Upper lobe of left lung (tissue), 6 donors: ENCODE results near the gene SAFB. TPM values are rescaled to one million over a fixed set of nuclear protein-coding genes. Genes with fewer than 3 reads are reported as not detected.

ENCODE experiments used
- ATAC-seq, 2 donors: fragments of 200-7000 bp; cut with Tn5 transposase; one replicate each; pipeline ENCODE4 v1.9.1; 2022; ENCODE audit warnings: mild to moderate bottlenecking in 2 of 2, moderate library complexity in 2 of 2; ENCODE audit not compliant: low FRiP score in 2 of 2
- DNase-seq, 2 donors: peaks; one replicate each; pipeline ENCODE4 v3.0.0-alpha.2; 2019 to 2020
- H3K27ac ChIP-seq, 4 donors: fragments of 200-600 bp; sonication (generic); one replicate each; pipeline ENCODE4 v1.5.1; 2016 to 2019
- H3K27me3 ChIP-seq, 4 donors: fragments of 200-600 bp; sonication (generic); one replicate each; pipeline ENCODE4 v1.5.1; 2017 to 2019
- H3K36me3 ChIP-seq, 4 donors: fragments of 200-600 bp; sonication (generic); one replicate each; pipeline ENCODE4 v1.5.1; 2016 to 2019
- H3K4me1 ChIP-seq, 4 donors: fragments of 200-600 bp; sonication (generic); one replicate each; pipeline ENCODE4 v1.5.1; 2018 to 2019
- H3K4me3 ChIP-seq, 4 donors: fragments of 200-600 bp; sonication (generic); one replicate each; pipeline ENCODE4 v1.5.1; 2017 to 2019; ENCODE audit warnings: mild to moderate bottlenecking in 2 of 4, moderate library complexity in 1 of 4
- H3K9me3 ChIP-seq, 4 donors: fragments of 200-600 bp; sonication (generic); one replicate each; pipeline ENCODE4 v1.5.1; 2018 to 2019
- EP300 ChIP-seq, 4 donors: sonication (generic); formaldehyde crosslinking; IDR thresholded peaks; one replicate each; pipeline ENCODE4 v1.5.1; 2017; ENCODE audit warnings: antibody characterized with exemption in 4 of 4, control low read depth in 2 of 4
- POLR2A ChIP-seq, 4 donors: fragments of 450-650 bp; IDR thresholded peaks; one replicate each; pipeline ENCODE4 v1.5.1; 2016 to 2017; ENCODE audit warnings: antibody characterized with exemption in 4 of 4, mild to moderate bottlenecking in 2 of 4
- POLR2AphosphoS5 ChIP-seq, 2 donors: sonication (generic); formaldehyde crosslinking; IDR thresholded peaks; one replicate each; pipeline ENCODE4 v1.5.1; 2017; ENCODE audit warnings: antibody characterized with exemption in 2 of 2
- WGBS, 2 donors: methylation state at CpG; one replicate each; pipeline ENCODE4 v1.1.5; 2017 to 2018; 5-methylcytosine and 5-hydroxymethylcytosine counted together
- total RNA-seq, 6 donors: library from RNA; depleted of rRNA in 4 of 6; stranded (reverse); fragments of >200 nt in 4 of 6; gene quantifications; one replicate each; pipeline versions ENCODE4 v1.1.0 to v1.2.1, GENCODE V29; 2016 to 2021
- TF ChIP-seq, protein P1 (sequence below), 6 experiments: fragments of 450-650 bp in 4 of 6; fragments of 200-600 bp in 2 of 6; sonication (generic) in 2 of 6; IDR thresholded peaks; one replicate each; pipeline ENCODE4 v1.5.1; 2016 to 2019; ENCODE audit warnings: antibody characterized with exemption in 6 of 6
- donor health status: DM: no; HTN: no; CAD: no; lungs with moderate emphysema.
- donor health status: DM: no; HTN: yes; CAD: no; lungs with severe emphysema.

The SAFB gene
- total RNA-seq, 6 donors from 2014 or later, result 66.4 to 524 (median 113) TPM

DNA sequence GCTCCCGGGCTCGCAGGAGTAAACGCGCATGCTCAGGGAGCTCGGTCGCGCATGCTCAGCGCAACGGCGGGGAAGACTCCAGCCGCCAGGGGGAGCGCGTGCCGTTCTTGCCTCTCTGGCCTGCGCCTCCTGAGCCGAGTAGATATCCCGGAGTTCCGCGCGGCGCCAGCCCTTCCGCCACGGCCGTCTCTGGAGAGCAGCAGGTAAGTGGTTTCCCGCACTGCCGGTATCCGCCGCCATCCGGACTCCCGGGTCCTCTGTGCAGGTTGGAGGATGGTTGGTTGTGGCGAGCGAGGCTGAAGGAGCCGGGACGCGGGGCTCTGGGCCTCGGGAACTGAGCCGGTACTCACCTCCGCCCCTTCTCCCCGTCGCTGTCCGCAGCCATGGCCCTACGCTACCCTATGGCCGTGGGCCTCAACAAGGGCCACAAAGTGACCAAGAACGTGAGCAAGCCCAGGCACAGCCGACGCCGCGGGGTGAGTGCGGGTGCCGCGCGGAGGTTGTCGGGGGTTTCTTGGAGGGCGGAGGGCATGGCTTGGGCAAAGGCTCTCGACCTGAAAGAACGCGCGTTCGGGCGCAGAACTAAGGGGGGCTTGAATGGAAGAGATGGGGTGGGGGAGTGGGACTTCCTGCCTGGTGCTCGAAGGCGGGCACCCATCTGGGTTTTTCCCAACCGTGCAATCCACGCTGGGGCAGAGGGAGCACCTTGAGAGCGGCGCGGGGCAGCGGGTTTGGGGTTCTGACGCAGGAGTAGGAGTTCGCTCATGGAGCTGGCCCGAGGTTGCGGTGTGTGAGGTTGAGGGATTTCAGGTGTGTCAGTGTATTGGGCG is 67.5 kb downstream of the SAFB start, which contains the start of gene RPL36:
Gene RPL36, plus strand, starts transcription at position 171 of the 830 bp plus-strand sequence. Its CDS starts 213 bp downstream, at position 384.
- ATAC-seq (peak; percentile 86 to 93), DNase-seq (peak; percentile 98 to 99)
- Histone ChIP-seq H3K36me3 (peaks cover 6 to 39% (median 36%) of the 10 kb centered on the region in 4 donors), H3K9me3 (no peaks in the 10 kb centered on the region), H3K27me3 (no peaks in the 10 kb centered on the region), H3K27ac (peak within 1 kb of the TSS; percentile 87 to 96 (median 91)), H3K4me3 (peak within 1 kb of the TSS; percentile 37 to 80 (median 66)), H3K4me1 (peaks cover 21 to 40% (median 31%) of the 10 kb centered on the region in 4 donors)
- TF ChIP-seq POLR2AphosphoS5 (IDR thresholded peaks at IDR 0.05), result peak; percentile 96 to 97
- TF ChIP-seq, protein P1, sequence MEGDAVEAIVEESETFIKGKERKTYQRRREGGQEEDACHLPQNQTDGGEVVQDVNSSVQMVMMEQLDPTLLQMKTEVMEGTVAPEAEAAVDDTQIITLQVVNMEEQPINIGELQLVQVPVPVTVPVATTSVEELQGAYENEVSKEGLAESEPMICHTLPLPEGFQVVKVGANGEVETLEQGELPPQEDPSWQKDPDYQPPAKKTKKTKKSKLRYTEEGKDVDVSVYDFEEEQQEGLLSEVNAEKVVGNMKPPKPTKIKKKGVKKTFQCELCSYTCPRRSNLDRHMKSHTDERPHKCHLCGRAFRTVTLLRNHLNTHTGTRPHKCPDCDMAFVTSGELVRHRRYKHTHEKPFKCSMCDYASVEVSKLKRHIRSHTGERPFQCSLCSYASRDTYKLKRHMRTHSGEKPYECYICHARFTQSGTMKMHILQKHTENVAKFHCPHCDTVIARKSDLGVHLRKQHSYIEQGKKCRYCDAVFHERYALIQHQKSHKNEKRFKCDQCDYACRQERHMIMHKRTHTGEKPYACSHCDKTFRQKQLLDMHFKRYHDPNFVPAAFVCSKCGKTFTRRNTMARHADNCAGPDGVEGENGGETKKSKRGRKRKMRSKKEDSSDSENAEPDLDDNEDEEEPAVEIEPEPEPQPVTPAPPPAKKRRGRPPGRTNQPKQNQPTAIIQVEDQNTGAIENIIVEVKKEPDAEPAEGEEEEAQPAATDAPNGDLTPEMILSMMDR (IDR thresholded peaks at IDR 0.05), result peak; percentile 95 to 100 (median 99)
- TF ChIP-seq POLR2A (IDR thresholded peaks at IDR 0.05), result peak; percentile 43 to 94 (median 88)
- no peak for TF ChIP-seq EP300 (IDR thresholded peaks at IDR 0.05)
- WGBS, 2 donors, result 1 to 5% methylated on average over 27 to 61 of the region's 73 CpGs

DNA sequence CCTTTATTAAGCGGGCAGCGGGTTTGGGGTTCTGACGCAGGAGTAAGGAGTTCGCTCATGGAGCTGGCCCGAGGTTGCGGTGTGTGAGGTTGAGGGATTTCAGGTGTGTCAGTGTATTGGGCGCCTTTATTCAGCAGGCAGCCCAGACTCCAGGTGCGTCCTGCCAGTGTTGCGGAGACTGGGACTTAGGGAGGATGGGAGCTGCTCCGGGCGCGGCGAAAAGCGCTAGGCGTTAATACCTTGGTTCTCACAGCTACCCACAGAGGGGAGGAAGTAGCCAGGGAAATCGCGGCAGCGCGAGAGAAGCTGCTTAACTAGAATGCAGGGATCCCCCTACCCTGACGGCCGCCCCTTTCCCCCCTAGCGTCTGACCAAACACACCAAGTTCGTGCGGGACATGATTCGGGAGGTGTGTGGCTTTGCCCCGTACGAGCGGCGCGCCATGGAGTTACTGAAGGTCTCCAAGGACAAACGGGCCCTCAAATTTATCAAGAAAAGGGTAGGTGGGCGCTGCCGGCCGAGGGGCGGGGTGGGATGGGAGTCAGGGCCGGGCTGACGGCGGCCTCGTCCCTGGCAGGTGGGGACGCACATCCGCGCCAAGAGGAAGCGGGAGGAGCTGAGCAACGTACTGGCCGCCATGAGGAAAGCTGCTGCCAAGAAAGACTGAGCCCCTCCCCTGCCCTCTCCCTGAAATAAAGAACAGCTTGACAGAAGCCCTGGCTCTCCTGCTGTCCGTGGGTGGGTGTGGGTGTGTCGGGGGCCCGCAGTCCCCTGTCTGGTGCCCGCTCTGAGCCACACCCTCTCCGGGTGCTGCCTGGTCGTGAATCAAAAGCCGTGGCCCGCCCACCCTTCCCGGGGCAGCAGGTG is 68.3 kb downstream of the SAFB start:
- peak overlapping the region; percentile 87 to 96 (median 91) for H3K27ac ChIP-seq
- peaks cover 19 to 36% (median 27%) of the 10 kb centered on the region in 4 donors for H3K4me1 ChIP-seq
- ATAC-seq (no peak), DNase-seq (peak; percentile 45 to 87)
- H3K9me3 ChIP-seq, result no peaks in the 10 kb centered on the region
- H3K4me3 ChIP-seq, result peak overlapping the region; percentile 20 to 80 (median 66)
- peaks cover 10 to 48% (median 45%) of the 10 kb centered on the region in 4 donors for H3K36me3 ChIP-seq
- no peaks in the 10 kb centered on the region for H3K27me3 ChIP-seq
- TF ChIP-seq POLR2A (IDR thresholded peaks at IDR 0.05) (no peak), POLR2AphosphoS5 (IDR thresholded peaks at IDR 0.05) (peak in 1 of 2 donors; percentile 22), EP300 (IDR thresholded peaks at IDR 0.05) (no peak)
- TF ChIP-seq, protein P1 (IDR thresholded peaks at IDR 0.05), result no peak
- 3 to 7% methylated on average over 24 to 53 of the region's 54 CpGs for WGBS, 2 donors

DNA sequence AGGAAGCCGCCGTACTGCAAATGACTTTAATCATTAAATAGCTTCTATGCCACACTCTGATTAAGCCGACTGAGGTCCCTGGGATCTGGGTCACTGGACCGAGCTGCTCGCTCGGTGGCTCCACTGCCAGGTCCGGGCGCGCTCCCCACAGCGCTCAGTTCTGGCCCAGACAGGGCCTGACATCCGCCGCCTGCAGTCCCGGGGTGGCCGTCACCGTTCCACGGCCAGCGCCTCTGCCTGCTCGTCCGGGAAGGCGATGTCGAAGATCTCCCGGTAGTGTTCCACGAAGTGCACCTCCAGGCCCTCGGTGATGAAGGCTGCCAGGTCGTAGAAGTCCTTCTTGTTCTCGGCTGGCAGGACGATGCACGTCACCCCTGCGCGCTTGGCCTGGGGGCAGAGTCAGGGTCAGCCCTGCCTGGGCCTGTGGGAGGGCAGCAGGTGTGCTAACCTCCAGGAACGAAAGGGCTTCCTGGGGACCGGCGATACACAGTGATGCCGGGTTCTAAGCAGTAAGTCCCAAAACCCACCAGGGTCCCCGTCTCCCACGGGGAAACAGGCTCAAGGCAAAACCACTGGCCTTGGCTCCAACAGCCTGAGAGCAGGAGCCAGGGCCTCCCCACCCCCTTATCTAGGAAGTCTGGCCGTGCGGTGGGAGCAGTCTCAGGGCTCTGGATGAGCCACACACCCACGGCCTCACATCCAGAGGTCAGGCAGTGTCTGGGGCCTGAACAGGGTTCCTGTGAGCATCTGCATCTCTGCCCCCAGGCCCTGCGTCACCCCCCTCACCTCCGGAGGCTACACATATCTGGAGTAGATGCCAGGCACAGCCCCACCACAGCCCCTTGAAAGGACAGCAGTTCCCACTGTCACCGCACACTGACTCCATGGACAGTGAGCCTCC is 69.2 kb downstream of the SAFB start:
- Histone ChIP-seq H3K4me1 (peaks cover 14 to 33% (median 24%) of the 10 kb centered on the region in 4 donors), H3K27ac (peak overlapping the region; percentile 87 to 96 (median 91)), H3K27me3 (no peaks in the 10 kb centered on the region), H3K9me3 (no peaks in the 10 kb centered on the region), H3K36me3 (peaks cover 13 to 57% (median 53%) of the 10 kb centered on the region in 4 donors), H3K4me3 (peak overlapping the region in 3 of 4 donors; percentile 58 to 80 (median 75))
- DNase-seq, result peak in 1 of 2 donors; percentile 87
- TF ChIP-seq POLR2A (IDR thresholded peaks at IDR 0.05) (no peak), POLR2AphosphoS5 (IDR thresholded peaks at IDR 0.05) (no peak), EP300 (IDR thresholded peaks at IDR 0.05) (no peak)
- TF ChIP-seq, protein P1 (IDR thresholded peaks at IDR 0.05), result no peak
- ATAC-seq, result no peak
- 71 to 77% methylated on average over 11 to 38 of the region's 42 CpGs for WGBS, 2 donors

DNA sequence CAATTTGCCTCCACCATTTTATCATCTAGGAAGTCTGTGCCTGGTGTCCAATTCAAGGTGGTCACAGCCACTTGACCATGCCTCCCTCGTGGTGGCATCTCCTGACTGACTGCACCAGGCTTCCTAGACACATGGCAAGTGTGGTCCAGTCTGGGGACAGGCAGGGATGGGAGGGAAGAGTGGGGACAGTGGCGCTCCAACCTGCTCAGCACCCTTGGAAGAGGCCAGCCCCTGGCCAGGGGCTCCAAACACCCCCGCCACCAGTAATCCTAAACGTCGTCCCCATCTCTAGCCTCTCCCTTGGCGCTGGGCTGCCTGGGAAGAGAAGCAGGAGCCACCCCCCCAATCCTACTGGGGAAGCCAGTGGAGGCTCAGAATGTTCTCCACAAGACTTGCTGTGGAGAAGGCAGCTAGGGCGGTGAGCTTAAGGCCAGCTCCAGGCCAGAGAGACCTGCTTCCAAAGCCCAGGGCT is 69.9 kb downstream of the SAFB start:
- Histone ChIP-seq H3K27ac (no peak overlapping the region), H3K4me3 (no peak overlapping the region), H3K36me3 (peaks cover 13 to 62% (median 56%) of the 10 kb centered on the region in 4 donors), H3K9me3 (no peaks in the 10 kb centered on the region), H3K4me1 (peaks cover 11 to 26% (median 18%) of the 10 kb centered on the region in 4 donors), H3K27me3 (no peaks in the 10 kb centered on the region)
- TF ChIP-seq, protein P1 (IDR thresholded peaks at IDR 0.05), result no peak
- TF ChIP-seq POLR2AphosphoS5 (IDR thresholded peaks at IDR 0.05), result no peak
- TF ChIP-seq POLR2A (IDR thresholded peaks at IDR 0.05), result no peak
- no peak for TF ChIP-seq EP300 (IDR thresholded peaks at IDR 0.05)
- WGBS, 2 donors, result 85 to 93% methylated on average over 5 to 7 of the region's 7 CpGs
- DNase-seq (no peak), ATAC-seq (no peak)
